HepG2 (cell line): Measurements from ENCODE around the gene SART1. TPM values are rescaled to one million over a fixed set of nuclear protein-coding genes. Genes with fewer than 3 reads are reported as not detected.
A peak's percentile ranks its signal among the peaks of the same experiment; 100 is the strongest.

Experiments used
- FOXA3 ChIP-seq: IDR thresholded peaks from 2 replicates; pipeline ENCODE4 v1.6.1; 2016; ENCODE audit warnings: missing genetic modification reagents, missing compliant biosample characterization
- TP53 ChIP-seq: sonication (generic); formaldehyde crosslinking; conservative IDR thresholded peaks from 2 replicates; pipeline ENCODE4 v1.4.0; 2020; ENCODE audit warnings: missing genetic modification reagents
- ZFAT ChIP-seq: sonication (generic); formaldehyde crosslinking; conservative IDR thresholded peaks from 2 replicates; pipeline ENCODE4 v1.8.1; 2023; ENCODE audit warnings: missing genetic modification reagents, inconsistent platforms
- ZNF275 ChIP-seq: sonication (generic); formaldehyde crosslinking; IDR thresholded peaks from 2 replicates; pipeline ENCODE4 v1.8.0; 2022; ENCODE audit warnings: missing genetic modification reagents, mild to moderate bottlenecking, inconsistent platforms, borderline replicate concordance
- ZNF329 ChIP-seq: sonication (generic); formaldehyde crosslinking; IDR thresholded peaks from 2 replicates; pipeline ENCODE4 v1.9.0; 2021; ENCODE audit warnings: low read depth, mild to moderate bottlenecking, missing genetic modification reagents
- ZNF354B ChIP-seq: sonication (generic); formaldehyde crosslinking; IDR thresholded peaks from 2 replicates; pipeline ENCODE4 v1.8.0; 2022; ENCODE audit warnings: mild to moderate bottlenecking, missing genetic modification reagents
- polyA plus RNA-seq, 8 experiments: library from polyadenylated mRNA; depleted of rRNA in 3 of 8; stranded (reverse) in 7 of 8; unstranded in 1 of 8; fragments of >200 nt; fragmentation: Illumina TruSeq in 4 of 8; extraction: Trizol in 4 of 8; gene quantifications; 2 replicates each; pipeline versions ENCODE4 v1.2.1 to v1.2.3, GENCODE V29; 2011 to 2016; ENCODE audit warnings: low read depth in 4 of 8, missing spikeins in 1 of 8, mixed read lengths in 1 of 8; ENCODE audit not compliant: insufficient read depth in 1 of 8
- total RNA-seq, 5 experiments: library from RNA; depleted of rRNA; stranded (reverse); fragments of >200 nt; fragmentation: Illumina TruSeq; extraction: Trizol; gene quantifications; 2 replicates each; pipeline ENCODE4 v1.2.3, GENCODE V29; 2016; ENCODE audit warnings: low read depth in 1 of 5
- TF ChIP-seq, protein P1 (sequence below): sonication (generic); formaldehyde crosslinking; IDR thresholded peaks from 2 replicates; pipeline ENCODE4 v1.8.1; 2023; ENCODE audit warnings: mild to moderate bottlenecking, missing genetic modification reagents
- TF ChIP-seq, protein P2 (sequence below): sonication (generic); formaldehyde crosslinking; conservative IDR thresholded peaks from 2 replicates; pipeline ENCODE4 v1.8.0; 2022; ENCODE audit warnings: missing genetic modification reagents
- TF ChIP-seq, protein P3 (sequence below): IDR thresholded peaks from 2 replicates; pipeline ENCODE4 v1.6.1; 2012; ENCODE audit warnings: low read length, improper control_type of control experiment
- TF ChIP-seq, protein P4 (sequence below): sonication (generic); formaldehyde crosslinking; IDR thresholded peaks from 2 replicates; pipeline ENCODE4 v1.4.0; 2020; ENCODE audit warnings: missing genetic modification reagents

Gene SART1
- total and polyA plus RNA-seq, 2 of the 13 experiments (the other 11 are each of a cell fraction or from before 2014, with no cell fraction given) = 11.3 to 22.5 TPM

GRCh38 chr11:65919141-65919572 is 42.4 kb upstream of the SART1 start, which contains the start of gene DRAP1 (continued):
- TF ChIP-seq, protein P1, sequence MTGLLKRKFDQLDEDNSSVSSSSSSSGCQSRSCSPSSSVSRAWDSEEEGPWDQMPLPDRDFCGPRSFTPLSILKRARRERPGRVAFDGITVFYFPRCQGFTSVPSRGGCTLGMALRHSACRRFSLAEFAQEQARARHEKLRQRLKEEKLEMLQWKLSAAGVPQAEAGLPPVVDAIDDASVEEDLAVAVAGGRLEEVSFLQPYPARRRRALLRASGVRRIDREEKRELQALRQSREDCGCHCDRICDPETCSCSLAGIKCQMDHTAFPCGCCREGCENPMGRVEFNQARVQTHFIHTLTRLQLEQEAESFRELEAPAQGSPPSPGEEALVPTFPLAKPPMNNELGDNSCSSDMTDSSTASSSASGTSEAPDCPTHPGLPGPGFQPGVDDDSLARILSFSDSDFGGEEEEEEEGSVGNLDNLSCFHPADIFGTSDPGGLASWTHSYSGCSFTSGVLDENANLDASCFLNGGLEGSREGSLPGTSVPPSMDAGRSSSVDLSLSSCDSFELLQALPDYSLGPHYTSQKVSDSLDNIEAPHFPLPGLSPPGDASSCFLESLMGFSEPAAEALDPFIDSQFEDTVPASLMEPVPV = peak; percentile 59
- TF ChIP-seq, protein P2, sequence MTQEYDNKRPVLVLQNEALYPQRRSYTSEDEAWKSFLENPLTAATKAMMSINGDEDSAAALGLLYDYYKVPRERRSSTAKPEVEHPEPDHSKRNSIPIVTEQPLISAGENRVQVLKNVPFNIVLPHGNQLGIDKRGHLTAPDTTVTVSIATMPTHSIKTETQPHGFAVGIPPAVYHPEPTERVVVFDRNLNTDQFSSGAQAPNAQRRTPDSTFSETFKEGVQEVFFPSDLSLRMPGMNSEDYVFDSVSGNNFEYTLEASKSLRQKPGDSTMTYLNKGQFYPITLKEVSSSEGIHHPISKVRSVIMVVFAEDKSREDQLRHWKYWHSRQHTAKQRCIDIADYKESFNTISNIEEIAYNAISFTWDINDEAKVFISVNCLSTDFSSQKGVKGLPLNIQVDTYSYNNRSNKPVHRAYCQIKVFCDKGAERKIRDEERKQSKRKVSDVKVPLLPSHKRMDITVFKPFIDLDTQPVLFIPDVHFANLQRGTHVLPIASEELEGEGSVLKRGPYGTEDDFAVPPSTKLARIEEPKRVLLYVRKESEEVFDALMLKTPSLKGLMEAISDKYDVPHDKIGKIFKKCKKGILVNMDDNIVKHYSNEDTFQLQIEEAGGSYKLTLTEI (CRISPR knock-in tag) = no peak
- TF ChIP-seq ZNF275 (no peak), ZNF329 (peak; percentile 16; the same call in 1 of the 2 replicates), ZNF354B (CRISPR knock-in tag) (no peak), TP53 (CRISPR knock-in tag) (0 out of 2 replicates have a peak, but pooled peaks have one; percentile 53), ZFAT (CRISPR knock-in tag) (no peak), FOXA3 (CRISPR knock-in tag) (peak; percentile 79)
- TF ChIP-seq, protein P3, sequence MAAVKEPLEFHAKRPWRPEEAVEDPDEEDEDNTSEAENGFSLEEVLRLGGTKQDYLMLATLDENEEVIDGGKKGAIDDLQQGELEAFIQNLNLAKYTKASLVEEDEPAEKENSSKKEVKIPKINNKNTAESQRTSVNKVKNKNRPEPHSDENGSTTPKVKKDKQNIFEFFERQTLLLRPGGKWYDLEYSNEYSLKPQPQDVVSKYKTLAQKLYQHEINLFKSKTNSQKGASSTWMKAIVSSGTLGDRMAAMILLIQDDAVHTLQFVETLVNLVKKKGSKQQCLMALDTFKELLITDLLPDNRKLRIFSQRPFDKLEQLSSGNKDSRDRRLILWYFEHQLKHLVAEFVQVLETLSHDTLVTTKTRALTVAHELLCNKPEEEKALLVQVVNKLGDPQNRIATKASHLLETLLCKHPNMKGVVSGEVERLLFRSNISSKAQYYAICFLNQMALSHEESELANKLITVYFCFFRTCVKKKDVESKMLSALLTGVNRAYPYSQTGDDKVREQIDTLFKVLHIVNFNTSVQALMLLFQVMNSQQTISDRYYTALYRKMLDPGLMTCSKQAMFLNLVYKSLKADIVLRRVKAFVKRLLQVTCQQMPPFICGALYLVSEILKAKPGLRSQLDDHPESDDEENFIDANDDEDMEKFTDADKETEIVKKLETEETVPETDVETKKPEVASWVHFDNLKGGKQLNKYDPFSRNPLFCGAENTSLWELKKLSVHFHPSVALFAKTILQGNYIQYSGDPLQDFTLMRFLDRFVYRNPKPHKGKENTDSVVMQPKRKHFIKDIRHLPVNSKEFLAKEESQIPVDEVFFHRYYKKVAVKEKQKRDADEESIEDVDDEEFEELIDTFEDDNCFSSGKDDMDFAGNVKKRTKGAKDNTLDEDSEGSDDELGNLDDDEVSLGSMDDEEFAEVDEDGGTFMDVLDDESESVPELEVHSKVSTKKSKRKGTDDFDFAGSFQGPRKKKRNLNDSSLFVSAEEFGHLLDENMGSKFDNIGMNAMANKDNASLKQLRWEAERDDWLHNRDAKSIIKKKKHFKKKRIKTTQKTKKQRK = no peak
- TF ChIP-seq, protein P4, sequence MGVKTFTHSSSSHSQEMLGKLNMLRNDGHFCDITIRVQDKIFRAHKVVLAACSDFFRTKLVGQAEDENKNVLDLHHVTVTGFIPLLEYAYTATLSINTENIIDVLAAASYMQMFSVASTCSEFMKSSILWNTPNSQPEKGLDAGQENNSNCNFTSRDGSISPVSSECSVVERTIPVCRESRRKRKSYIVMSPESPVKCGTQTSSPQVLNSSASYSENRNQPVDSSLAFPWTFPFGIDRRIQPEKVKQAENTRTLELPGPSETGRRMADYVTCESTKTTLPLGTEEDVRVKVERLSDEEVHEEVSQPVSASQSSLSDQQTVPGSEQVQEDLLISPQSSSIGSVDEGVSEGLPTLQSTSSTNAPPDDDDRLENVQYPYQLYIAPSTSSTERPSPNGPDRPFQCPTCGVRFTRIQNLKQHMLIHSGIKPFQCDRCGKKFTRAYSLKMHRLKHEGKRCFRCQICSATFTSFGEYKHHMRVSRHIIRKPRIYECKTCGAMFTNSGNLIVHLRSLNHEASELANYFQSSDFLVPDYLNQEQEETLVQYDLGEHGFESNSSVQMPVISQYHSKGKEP = 0 out of 2 replicates have a peak, but pooled peaks have one; percentile 40
